Left lobe of liver (tissue), 2 donors: ENCODE data around the gene NKX2-3. TPM values are rescaled to one million over a fixed set of nuclear protein-coding genes. Genes with fewer than 3 reads are reported as not detected.

ENCODE experiments used
- ATAC-seq: fragments of 200-7000 bp; cut with Tn5 transposase; one replicate; pipeline ENCODE4 v1.9.1; 2020; ENCODE audit warnings: mild to moderate bottlenecking, moderate library complexity
- DNase-seq: peaks from one replicate; pipeline ENCODE4 v3.0.0-alpha.2; 2020; ENCODE audit warnings: low spot score
- total RNA-seq: library from RNA; stranded (reverse); gene quantifications from one replicate; pipeline ENCODE4 v1.2.1, GENCODE V29; 2021
- donor health status: DM: no; HTN: no; CAD: no; lungs with moderate emphysema.
- donor health status: DM: no; HTN: yes; CAD: no.

The NKX2-3 gene
- total RNA-seq, 1 donor from 2014 or later: 0.08 TPM

DNA sequence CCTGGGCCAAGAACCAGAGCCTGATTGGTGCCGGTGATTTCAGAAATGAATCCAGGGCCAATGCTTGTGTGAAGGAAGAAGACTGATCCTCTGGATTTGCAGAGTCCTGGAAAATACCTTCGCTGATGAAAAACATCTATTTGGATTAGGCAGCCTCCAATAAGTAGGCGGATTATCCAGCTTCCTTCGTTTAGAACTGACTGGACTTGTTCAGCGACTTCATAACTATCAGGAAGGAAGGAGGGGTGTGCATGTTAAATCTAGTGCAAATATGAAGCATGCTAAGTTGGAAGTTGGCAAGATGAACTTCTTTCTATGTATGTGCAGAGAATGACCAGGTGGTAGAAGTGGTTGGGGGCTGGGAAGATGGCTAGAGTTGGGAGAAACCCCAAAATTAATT, 41.0 kb downstream of the NKX2-3 start:
- ATAC-seq (no peak), DNase-seq (no peak)

DNA sequence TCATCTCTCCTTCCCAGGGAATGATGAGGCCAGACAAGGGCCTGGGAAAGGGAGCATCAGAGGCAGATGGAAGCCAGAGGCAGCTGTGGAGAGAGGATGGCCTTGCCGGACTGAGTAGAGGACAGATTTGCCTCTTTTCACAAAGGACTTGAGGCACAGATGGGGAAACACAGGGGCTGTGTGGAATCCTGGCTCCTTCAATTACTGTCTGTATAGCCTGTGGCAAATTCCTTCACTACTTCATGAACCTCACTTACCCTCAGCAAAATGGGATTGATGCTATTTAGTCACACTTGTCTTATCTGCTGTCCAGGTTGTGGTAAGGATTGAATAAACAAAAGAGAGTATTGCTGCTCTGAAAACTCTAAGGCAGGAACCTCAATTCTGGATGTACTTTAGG, 47.2 kb downstream of the NKX2-3 start:
- DNase-seq (no peak), ATAC-seq (no peak)

- DNase-seq (no peak), ATAC-seq (no peak)
Observed at GRCh38 chr10:99582255-99582770, 49.6 kb downstream of the NKX2-3 start.

GRCh38 chr10:99583687-99584086, 50.9 kb downstream of the NKX2-3 start:
- ATAC-seq (no peak), DNase-seq (no peak)

Other genes starting within 250 kb of the NKX2-3 start
- gene CNNM1, start 203.6 kb upstream of the NKX2-3 start, total RNA-seq: 0.08 TPM
- gene GOT1, start 102.3 kb upstream of the NKX2-3 start, total RNA-seq: 107 TPM
- gene SLC25A28, start 87.5 kb downstream of the NKX2-3 start, total RNA-seq: 22.4 TPM
- gene ENTPD7, start 126.6 kb downstream of the NKX2-3 start, total RNA-seq: 9.8 TPM
- 22.1 TPM for gene COX15, start 199.2 kb downstream of the NKX2-3 start, total RNA-seq
- 15.9 TPM for gene CUTC, start 199.3 kb downstream of the NKX2-3 start, total RNA-seq
- gene ABCC2, start 249.7 kb downstream of the NKX2-3 start, total RNA-seq: 254 TPM